HepG2 (cell line): ENCODE results near the gene TLK2. TPM values are rescaled to one million over a fixed set of nuclear protein-coding genes. Genes with fewer than 3 reads are reported as not detected.
A peak's percentile ranks its signal among the peaks of the same experiment; 100 is the strongest.

Experiments
- ATAC-seq: fragments of 200-7000 bp; cut with Tn5 transposase; 3 replicates; pipeline ENCODE4 v1.9.1; 2020; ENCODE audit warnings: mild to moderate bottlenecking, moderate library complexity
- BruUV-seq: library from RNA; stranded (reverse); fragments of 400-500 nt; replicated peaks from 2 replicates; lab custom pipeline; 2021; lab: Mats Ljungman, UMichigan
- CTCF ChIA-PET: fragments of 300-600 bp; formaldehyde crosslinking; extraction: SDS; loops from one replicate; lab custom pipeline; 2021; ENCODE audit warnings: low total read pairs, inconsistent platforms, low intra/inter-chr PET ratio; lab: Yijun Ruan, JAX
- POLR2A ChIA-PET: fragments of 350-600 bp; sonication (Branson Sonifier 250); formaldehyde crosslinking; loops from one replicate; lab custom pipeline; 2020; ENCODE audit warnings: antibody characterized with exemption, inconsistent platforms; lab: Yijun Ruan, JAX
- DNase-seq: peaks from one replicate; pipeline ENCODE4 v3.0.0-alpha.2; 2015; ENCODE audit warnings: low spot score
- FAIRE-seq: peaks from 3 replicates; lab custom pipeline; 2011; peaks lifted over from hg19 to GRCh38; lab: Jason Lieb, UNC
- H2AFZ ChIP-seq: one replicate; pipeline ENCODE4 v1.6.1; 2011; ENCODE audit warnings: low read length, inconsistent platforms
- H3K27ac ChIP-seq: fragments of 300-600 bp; 3 replicates; pipeline ENCODE4 v1.8.0; 2011; ENCODE audit warnings: mixed run types, mild to moderate bottlenecking, mixed read lengths, low read length, inconsistent platforms; ENCODE audit not compliant: insufficient read depth; ENCODE audit errors: extremely low read length
- H3K27me3 ChIP-seq, 2 experiments: fragments of 200-600 bp in 1 of 2; 2 replicates in 1 of 2; 3 replicates in 1 of 2; pipeline versions ENCODE4 v1.6.0 to v1.8.0; 2011; ENCODE audit warnings: low read length in 2 of 2, mild to moderate bottlenecking in 2 of 2, moderate library complexity in 2 of 2, inconsistent platforms in 1 of 2; ENCODE audit not compliant: insufficient read depth in 2 of 2, control insufficient read depth in 1 of 2
- H3K36me3 ChIP-seq, 2 experiments: fragments of 200-600 bp in 1 of 2; replicated peaks in 1 of 2; 2 replicates in 1 of 2; 3 replicates in 1 of 2; pipeline versions ENCODE4 v1.5.1 to v1.8.0; 2011; ENCODE audit warnings: low read length in 2 of 2, inconsistent platforms in 1 of 2; ENCODE audit not compliant: insufficient read depth in 2 of 2, control insufficient read depth in 1 of 2
- H3K4me1 ChIP-seq: 2 replicates; pipeline ENCODE4 v1.5.1; 2012; ENCODE audit warnings: low read length, inconsistent platforms; ENCODE audit not compliant: insufficient read depth
- H3K4me2 ChIP-seq: 2 replicates; pipeline ENCODE4 v1.6.0; 2011; ENCODE audit warnings: low read depth, low read length, inconsistent platforms
- H3K4me3 ChIP-seq, 3 experiments: fragments of 200-600 bp in 1 of 3; sonication (generic), shearing (Covaris generic) in 1 of 3; replicated peaks in 1 of 3; 2 replicates each; pipeline ENCODE4 v1.5.1; 2011 to 2016; ENCODE audit warnings: low read length in 3 of 3, inconsistent platforms in 2 of 3, low read depth in 2 of 3, mild to moderate bottlenecking in 2 of 3, control low read depth in 1 of 3, mixed read lengths in 1 of 3; ENCODE audit not compliant: insufficient read depth in 1 of 3
- H3K79me2 ChIP-seq: one replicate; pipeline ENCODE4 v1.6.1; 2011; ENCODE audit warnings: low read length, inconsistent platforms; ENCODE audit not compliant: insufficient read depth
- H3K9ac ChIP-seq: 2 replicates; pipeline ENCODE4 v1.6.0; 2011; ENCODE audit warnings: mild to moderate bottlenecking, low read depth, low read length, inconsistent platforms; ENCODE audit not compliant: insufficient read depth
- H3K9me3 ChIP-seq: 2 replicates; pipeline ENCODE4 v1.5.1; 2012; ENCODE audit warnings: mild to moderate bottlenecking, low read length
- H4K20me1 ChIP-seq: 2 replicates; pipeline ENCODE4 v1.6.0; 2011; ENCODE audit warnings: inconsistent platforms, mild to moderate bottlenecking, low read length, moderate library complexity; ENCODE audit not compliant: insufficient read depth
- GATAD2A ChIP-seq: IDR thresholded peaks from 2 replicates; pipeline ENCODE4 v1.6.1; 2016
- PHF5A ChIP-seq: IDR thresholded peaks from one replicate; pipeline ENCODE4 v1.6.1; 2018; ENCODE audit warnings: low read depth, missing genetic modification reagents; ENCODE audit not compliant: unreplicated experiment
- UBTF ChIP-seq: sonication (generic); formaldehyde crosslinking; IDR thresholded peaks from 2 replicates; pipeline ENCODE4 v1.4.0; 2020; ENCODE audit warnings: mild to moderate bottlenecking, missing genetic modification reagents
- ZBTB40 ChIP-seq, 2 experiments: fragments of 450-650 bp in 1 of 2; sonication (generic) in 1 of 2; formaldehyde crosslinking in 1 of 2; IDR thresholded peaks; 2 replicates each; pipeline versions ENCODE4 v1.6.1 to v1.8.0; 2016 to 2022; ENCODE audit warnings: antibody characterized with exemption in 1 of 2, mild to moderate bottlenecking in 1 of 2, missing genetic modification reagents in 1 of 2
- ZNF644 ChIP-seq: IDR thresholded peaks from 2 replicates; pipeline ENCODE4 v1.6.1; 2016; ENCODE audit warnings: low read depth
- WGBS: methylation state at CpG from one replicate; pipeline ENCODE4 v1.1.6; 2017; ENCODE audit warnings: low lambda C conversion rate; 5-methylcytosine and 5-hydroxymethylcytosine counted together
- in situ Hi-C: cut with HindIII; loops from 2 replicates; pipeline ENCODE4 v1.10.0; 2017; ENCODE audit warnings: low pct_unique_long_range_greater_than_20kb; ENCODE audit not compliant: extremely low pct_ligation_motif_present
- intact Hi-C: fragments of 100-400 bp; cut with micrococcal nuclease; formaldehyde crosslinking; loops from one replicate; pipeline ENCODE4 v1.10.0; 2022; ENCODE audit not compliant: unreplicated experiment
- polyA plus RNA-seq, 8 experiments: library from polyadenylated mRNA; depleted of rRNA in 3 of 8; stranded (reverse) in 7 of 8; unstranded in 1 of 8; fragments of >200 nt; fragmentation: Illumina TruSeq in 4 of 8; extraction: Trizol in 4 of 8; gene quantifications; 2 replicates each; pipeline versions ENCODE4 v1.2.1 to v1.2.3, GENCODE V29; 2011 to 2016; ENCODE audit warnings: low read depth in 4 of 8, missing spikeins in 1 of 8, mixed read lengths in 1 of 8; ENCODE audit not compliant: insufficient read depth in 1 of 8
- total RNA-seq, 5 experiments: library from RNA; depleted of rRNA; stranded (reverse); fragments of >200 nt; fragmentation: Illumina TruSeq; extraction: Trizol; gene quantifications; 2 replicates each; pipeline ENCODE4 v1.2.3, GENCODE V29; 2016; ENCODE audit warnings: low read depth in 1 of 5

TLK2 gene
- total and polyA plus RNA-seq, 2 of the 13 experiments (the other 11 are each of a cell fraction or from before 2014, with no cell fraction given) = 58.7 to 60.8 TPM

- no peak overlapping the region; the same call in 1 of the 2 replicates for H3K4me2 ChIP-seq
- H4K20me1 ChIP-seq = no peaks in the 10 kb centered on the region
- intact Hi-C loops = no loop called here
- no peak for ATAC-seq
- TF ChIP-seq UBTF (CRISPR knock-in tag) = no peak
- 0 out of 2 replicates have a peak, but pooled peaks have one; percentile 8 for TF ChIP-seq ZNF644
- TF ChIP-seq, all 625 proteins: peak for 1
- Histone ChIP-seq H3K27ac (no peak overlapping the region), H3K4me1 (peaks cover 50% of the 10 kb centered on the region), H3K36me3 (no peaks in the 10 kb centered on the region), H3K4me3 (no peak overlapping the region), H3K9me3 (no peaks in the 10 kb centered on the region), H3K79me2 (no peaks in the 10 kb centered on the region), H3K27me3 (peaks cover 0 to 12% of the 10 kb centered on the region in 2 experiments; a peak in 1 of 5 replicates), H2AFZ (no peak overlapping the region), H3K9ac (no peak overlapping the region)
- WGBS = 51% methylated on average over 10 of the region's 10 CpGs
- in situ Hi-C loops = no loop called here
- POLR2A ChIA-PET = no interaction called here
- FAIRE-seq (no peak), DNase-seq (no peak)
- no TSS peak for BruUV-seq
- CTCF ChIA-PET = no interaction called here
Measured at GRCh38 chr17:62641153-62641552, 162.5 kb downstream of the TLK2 start.

- H3K4me1 ChIP-seq = peaks cover 43% of the 10 kb centered on the region
- H4K20me1 ChIP-seq = no peaks in the 10 kb centered on the region
- in situ Hi-C loops (no loop called here), intact Hi-C loops (no loop called here)
- WGBS = 41% methylated on average over 6 of the region's 6 CpGs
- H3K27ac ChIP-seq = no peak overlapping the region
- peaks cover 0 to 17% of the 10 kb centered on the region in 2 experiments; a peak in 2 of 5 replicates for H3K27me3 ChIP-seq
- TF ChIP-seq PHF5A (CRISPR knock-in tag) (no peak), GATAD2A (no peak), ZBTB40 (IDR thresholded peaks at IDR 0.05) (no peak), ZBTB40 (CRISPR knock-in tag; IDR thresholded peaks at IDR 0.05) (no peak)
- H3K36me3 ChIP-seq = no peaks in the 10 kb centered on the region
- CTCF ChIA-PET = no interaction called here
- POLR2A ChIA-PET = no interaction called here
- H3K4me2 ChIP-seq = no peak overlapping the region
- no peak for ATAC-seq
- no peak for DNase-seq
- H2AFZ ChIP-seq = no peak overlapping the region
- no peak for FAIRE-seq
- no peaks in the 10 kb centered on the region for H3K9me3 ChIP-seq
- H3K9ac ChIP-seq = no peak overlapping the region
- no peaks in the 10 kb centered on the region for H3K79me2 ChIP-seq
- no peak overlapping the region for H3K4me3 ChIP-seq
- BruUV-seq = no TSS peak
Measured at GRCh38 chr17:62641951-62642350, 163.3 kb downstream of the TLK2 start.
